GM12892 (cell line): ENCODE data around the gene CTNNA3.

ENCODE experiments used
- POLR2A ChIP-seq: IDR thresholded peaks from 2 replicates; pipeline ENCODE4 v1.6.1; 2011; ENCODE audit warnings: low read depth, low read length, control low read depth
- POLR2AphosphoS5 ChIP-seq: IDR thresholded peaks from 2 replicates; pipeline ENCODE4 v1.6.1; 2011; ENCODE audit warnings: low read depth, low read length, control low read depth

- no peak for TF ChIP-seq POLR2AphosphoS5
- TF ChIP-seq POLR2A = no peak
Observed at GRCh38 chr10:67308912-67309311, 387.1 kb downstream of the CTNNA3 start.
